GM12878 (cell line): ENCODE results near the gene PDGFA. TPM values are rescaled to one million over a fixed set of nuclear protein-coding genes. Genes with fewer than 3 reads are reported as not detected.

Experiments
- ATAC-seq: fragments of 200-7000 bp; cut with Tn5 transposase; 3 replicates; pipeline ENCODE4 v1.9.1; 2020; ENCODE audit warnings: mild to moderate bottlenecking, moderate library complexity
- BruUV-seq: library from RNA; stranded (reverse); fragments of 400-500 nt; replicated peaks from 2 replicates; lab custom pipeline; 2021; lab: Mats Ljungman, UMichigan
- CTCF ChIA-PET: fragments of 300-600 bp; sonication (Branson Sonifier 250); formaldehyde crosslinking; extraction: SDS; loops from one replicate; lab custom pipeline; 2021; ENCODE audit warnings: inconsistent platforms; lab: Yijun Ruan, JAX
- POLR2A ChIA-PET: fragments of 350-600 bp; formaldehyde crosslinking; extraction: SDS; loops from one replicate; lab custom pipeline; 2021; ENCODE audit warnings: inconsistent platforms; lab: Charles Lee
- RAD21 ChIA-PET: fragments of 300-600 bp; sonication (Branson Sonifier 250); formaldehyde crosslinking; loops from one replicate; lab custom pipeline; 2023; ENCODE audit warnings: antibody characterized with exemption; ENCODE audit not compliant: unreplicated experiment; lab: Charles Lee
- SMC1A ChIA-PET: fragments of 300-600 bp; sonication (Branson Sonifier 250); formaldehyde crosslinking; loops from one replicate; lab custom pipeline; 2023; ENCODE audit not compliant: unreplicated experiment, uncharacterized antibody; lab: Charles Lee
- DNase-seq: peaks from one replicate; pipeline ENCODE4 v3.0.0-alpha.2; 2011; ENCODE audit warnings: low read depth, low spot score
- FAIRE-seq: peaks from 3 replicates; lab custom pipeline; 2011; peaks lifted over from hg19 to GRCh38; lab: Jason Lieb, UNC
- H2AFZ ChIP-seq: 2 replicates; pipeline ENCODE4 v1.6.0; 2011; ENCODE audit warnings: low read depth, low read length, control low read depth; ENCODE audit not compliant: control insufficient read depth
- H3K27ac ChIP-seq: 2 replicates; pipeline ENCODE4 v1.5.1; 2011; ENCODE audit warnings: control low read depth; ENCODE audit not compliant: control insufficient read depth, insufficient read depth
- H3K27me3 ChIP-seq, 2 experiments: replicated peaks in 1 of 2; 2 replicates each; pipeline versions ENCODE4 v1.6.0 to v1.6.1; 2011; ENCODE audit warnings: low read length in 1 of 2; ENCODE audit not compliant: control insufficient read depth in 2 of 2, insufficient read depth in 2 of 2
- H3K36me3 ChIP-seq, 2 experiments: 2 replicates each; pipeline ENCODE4 v1.5.1; 2011; ENCODE audit warnings: low read length in 1 of 2; ENCODE audit not compliant: control insufficient read depth in 2 of 2, insufficient read depth in 2 of 2
- H3K4me1 ChIP-seq: 2 replicates; pipeline ENCODE4 v1.6.1; 2011; ENCODE audit warnings: mild to moderate bottlenecking, low read length, moderate library complexity, mixed read lengths; ENCODE audit not compliant: control insufficient read depth, insufficient read depth
- H3K4me2 ChIP-seq: 2 replicates; pipeline ENCODE4 v1.6.0; 2011; ENCODE audit warnings: control low read depth; ENCODE audit not compliant: control insufficient read depth, insufficient read depth
- H3K4me3 ChIP-seq: fragments of 200-600 bp; sonication (generic); 2 replicates; pipeline ENCODE4 v1.5.1; 2016
- H3K79me2 ChIP-seq: 2 replicates; pipeline ENCODE4 v1.6.0; 2011; ENCODE audit warnings: low read length; ENCODE audit not compliant: control insufficient read depth, insufficient read depth
- H3K9ac ChIP-seq: 2 replicates; pipeline ENCODE4 v1.8.0; 2011; ENCODE audit warnings: low read length, control low read depth, mixed read lengths; ENCODE audit not compliant: control insufficient read depth, insufficient read depth
- H3K9me3 ChIP-seq: replicated peaks from 3 replicates; pipeline ENCODE4 v1.5.1; 2011; ENCODE audit warnings: mild to moderate bottlenecking, low read length; ENCODE audit not compliant: control insufficient read depth, insufficient read depth
- H4K20me1 ChIP-seq: 2 replicates; pipeline ENCODE4 v1.6.0; 2011; ENCODE audit not compliant: control insufficient read depth, insufficient read depth
- GABPA ChIP-seq: IDR thresholded peaks from 2 replicates; pipeline ENCODE4 v1.6.1; 2014; ENCODE audit warnings: antibody characterized with exemption, low read depth, mild to moderate bottlenecking, inconsistent platforms
- HSF1 ChIP-seq: fragments of 150-350 bp; IDR thresholded peaks from 2 replicates; pipeline ENCODE4 v1.6.1; 2014; ENCODE audit warnings: mild to moderate bottlenecking, low read depth, low read length
- NKRF ChIP-seq: fragments of 450-650 bp; conservative IDR thresholded peaks from 2 replicates; pipeline ENCODE4 v1.6.1; 2017; ENCODE audit warnings: mild to moderate bottlenecking, moderate library complexity
- NR2F1 ChIP-seq: fragments of 450-650 bp; conservative IDR thresholded peaks from 2 replicates; pipeline ENCODE4 v1.6.1; 2017; ENCODE audit warnings: mild to moderate bottlenecking
- PBX3 ChIP-seq: IDR thresholded peaks from 2 replicates; pipeline ENCODE4 v1.6.1; 2011; ENCODE audit warnings: mild to moderate bottlenecking, low read depth, low read length, moderate library complexity; ENCODE audit not compliant: insufficient replicate concordance
- PKNOX1 ChIP-seq: fragments of 450-650 bp; IDR thresholded peaks from 2 replicates; pipeline ENCODE4 v1.6.1; 2016; ENCODE audit warnings: mild to moderate bottlenecking
- POU2F2 ChIP-seq: IDR thresholded peaks from 3 replicates; pipeline ENCODE4 v1.6.1; 2011; ENCODE audit warnings: low read depth, mild to moderate bottlenecking, low read length, borderline replicate concordance
- SKIL ChIP-seq: fragments of 450-650 bp; IDR thresholded peaks from 2 replicates; pipeline ENCODE4 v1.6.1; 2017; ENCODE audit warnings: mild to moderate bottlenecking, low read depth, inconsistent platforms; ENCODE audit not compliant: poor library complexity, severe bottlenecking
- WGBS: methylation state at CpG from one replicate; pipeline ENCODE4 v1.1.6; 2016; ENCODE audit warnings: low lambda C conversion rate; ENCODE audit not compliant: insufficient replicate concordance, insufficient coverage; ENCODE audit errors: missing lambda C conversion rate; 5-methylcytosine and 5-hydroxymethylcytosine counted together
- in situ Hi-C: fragments of 300-500 bp; cut with MboI; formaldehyde crosslinking; loops from 9 replicates; pipeline ENCODE4 v1.14.3; 2018; ENCODE audit warnings: mixed read lengths
- intact Hi-C: fragments of 100-400 bp; cut with micrococcal nuclease; formaldehyde crosslinking; loops from one replicate; pipeline ENCODE4 v1.14.2; 2022; ENCODE audit not compliant: unreplicated experiment
- polyA plus RNA-seq, 11 experiments: library from polyadenylated mRNA; depleted of rRNA in 4 of 11; unstranded in 6 of 11; stranded (reverse) in 5 of 11; fragments of >200 nt; fragmentation: Nextera tagmentation in 4 of 11; fragmentation: Illumina TruSeq in 1 of 11; extraction: Ambion mirVana in 4 of 11; extraction: Trizol in 1 of 11; gene quantifications; 1 replicate in 1 of 11; 2 replicates in 10 of 11; pipeline versions ENCODE4 v1.2.1 to v1.2.3, GENCODE V29; 2011 to 2016; ENCODE audit warnings: inconsistent platforms in 2 of 11, missing spikeins in 2 of 11, low read depth in 1 of 11
- total RNA-seq, 4 experiments: library from RNA; depleted of rRNA in 3 of 4; stranded (reverse); fragments of >200 nt in 3 of 4; fragmentation: Illumina TruSeq in 1 of 4; extraction: Trizol in 1 of 4; gene quantifications; 2 replicates each; pipeline versions ENCODE4 v1.2.1 to v1.2.3, GENCODE V29; 2013 to 2021

The PDGFA gene
- total and polyA plus RNA-seq, 10 of the 15 experiments (the other 5 are each of a cell fraction or from before 2014, with no cell fraction given) = 2.5 to 10.0 (median 5.6) TPM

GRCh38 chr7:514651-515598, 4.7 kb downstream of the PDGFA start:
- no peak overlapping the region for H2AFZ ChIP-seq
- no peak overlapping the region for H3K4me3 ChIP-seq
- no peaks in the 10 kb centered on the region for H3K79me2 ChIP-seq
- H3K36me3 ChIP-seq = no peaks in the 10 kb centered on the region; a peak in 1 of 4 replicates
- FAIRE-seq (no peak), ATAC-seq (no peak)
- SMC1A ChIA-PET = interaction anchor here (0.7 to 1.3 kb wide), 3 partner anchors 17 to 77 kb away, joined by 3 read pairs; no protein-coding TSS in a partner anchor
- no peaks in the 10 kb centered on the region for H4K20me1 ChIP-seq
- H3K27me3 ChIP-seq = no peaks in the 10 kb centered on the region
- H3K4me2 ChIP-seq = no peak overlapping the region
- TF ChIP-seq SKIL (no peak), POU2F2 (no peak), HSF1 (no peak), NKRF (no peak), NR2F1 (no peak), PKNOX1 (peak; percentile 72), GABPA (no peak), PBX3 (peak; percentile 33)
- TF ChIP-seq, all 136 proteins: peak for 2
- intact Hi-C loops (loop anchor here (2.0 kb wide), 1 partner anchor 90 kb away; no protein-coding TSS in a partner anchor), in situ Hi-C loops (no loop called here)
- ChIA-PET POLR2A (interaction anchor here (0.7 to 0.8 kb wide), 2 partner anchors 17 to 81 kb away, joined by 4 read pairs; no protein-coding TSS in a partner anchor), CTCF (interaction anchor here (1.0 kb wide), 1 partner anchor 24 kb away, joined by 3 read pairs; no protein-coding TSS in a partner anchor), RAD21 (interaction anchor here (1.0 kb wide), 1 partner anchor 17 kb away, joined by 4 read pairs; no protein-coding TSS in a partner anchor)
- Histone ChIP-seq H3K9me3 (no peaks in the 10 kb centered on the region), H3K27ac (no peak overlapping the region), H3K9ac (no peak overlapping the region), H3K4me1 (no peaks in the 10 kb centered on the region)
- WGBS = 82% methylated on average over 24 of the region's 25 CpGs
- DNase-seq = no peak
- BruUV-seq = no TSS peak
